GM23338 (cell line): ENCODE results near the gene CBARP. TPM values are rescaled to one million over a fixed set of nuclear protein-coding genes. Genes with fewer than 3 reads are reported as not detected.

Experiments
- ATAC-seq: fragments of 200-7000 bp; cut with Tn5 transposase; 3 replicates; pipeline ENCODE4 v1.9.1; 2020
- DNase-seq: peaks from one replicate; pipeline ENCODE4 v3.0.0-alpha.2; 2015; ENCODE audit warnings: low spot score
- H2AFZ ChIP-seq: fragments of 200-600 bp; sonication (generic); 2 replicates; pipeline ENCODE4 v1.8.0; 2016; ENCODE audit warnings: antibody characterized with exemption, mild to moderate bottlenecking, moderate library complexity
- H3F3A ChIP-seq: fragments of 200-600 bp; sonication (generic); replicated peaks from 2 replicates; pipeline ENCODE4 v1.8.0; 2017; ENCODE audit warnings: antibody characterized with exemption, mixed run types, low read depth
- H3K27ac ChIP-seq: fragments of 200-600 bp; sonication (generic); 2 replicates; pipeline ENCODE4 v1.6.1; 2016; ENCODE audit warnings: low read depth
- H3K27me3 ChIP-seq: fragments of 200-600 bp; sonication (generic); 2 replicates; pipeline ENCODE4 v1.8.0; 2016; ENCODE audit warnings: mild to moderate bottlenecking, mixed run types, moderate library complexity; ENCODE audit not compliant: insufficient read depth
- H3K36me3 ChIP-seq: fragments of 200-600 bp; sonication (generic); 2 replicates; pipeline ENCODE4 v1.8.0; 2016; ENCODE audit warnings: mild to moderate bottlenecking; ENCODE audit not compliant: insufficient read depth
- H3K4me1 ChIP-seq: fragments of 200-600 bp; sonication (generic); 2 replicates; pipeline ENCODE4 v1.8.0; 2016; ENCODE audit warnings: mild to moderate bottlenecking, moderate library complexity; ENCODE audit not compliant: insufficient read depth
- H3K4me2 ChIP-seq: fragments of 200-600 bp; sonication (generic); 2 replicates; pipeline ENCODE4 v1.7.1; 2017; ENCODE audit warnings: mixed run types
- H3K4me3 ChIP-seq: fragments of 200-600 bp; sonication (generic); 2 replicates; pipeline ENCODE4 v1.6.1; 2016; ENCODE audit warnings: mixed run types
- H3K79me2 ChIP-seq: fragments of 200-600 bp; sonication (generic); replicated peaks from 2 replicates; pipeline ENCODE4 v1.8.0; 2017; ENCODE audit warnings: mild to moderate bottlenecking; ENCODE audit not compliant: insufficient read depth
- H3K9me2 ChIP-seq: fragments of 200-600 bp; sonication (generic); 2 replicates; pipeline ENCODE4 v1.8.0; 2017; ENCODE audit not compliant: insufficient read depth
- H4K20me1 ChIP-seq: fragments of 200-600 bp; sonication (generic); replicated peaks from 2 replicates; pipeline ENCODE4 v1.8.0; 2017; ENCODE audit warnings: mild to moderate bottlenecking; ENCODE audit not compliant: insufficient read depth
- H3K27ac Mint-ChIP-seq: 2 replicates; pipeline ENCODE4 v1.8.0; 2020; ENCODE audit warnings: inconsistent platforms, mild to moderate bottlenecking, moderate library complexity, mixed read lengths
- H3K27me3 Mint-ChIP-seq: 3 replicates; pipeline ENCODE4 v1.8.0; 2022; ENCODE audit warnings: low read depth, mild to moderate bottlenecking, moderate library complexity, mixed read lengths, inconsistent platforms; ENCODE audit not compliant: insufficient read depth, poor library complexity
- H3K36me3 Mint-ChIP-seq: 3 replicates; pipeline ENCODE4 v1.8.0; 2021; ENCODE audit warnings: low read depth, mild to moderate bottlenecking, inconsistent platforms, moderate library complexity, mixed read lengths
- H3K4me1 Mint-ChIP-seq: 3 replicates; pipeline ENCODE4 v1.8.0; 2020; ENCODE audit warnings: mild to moderate bottlenecking, inconsistent platforms, mixed read lengths
- H3K4me3 Mint-ChIP-seq: 3 replicates; pipeline ENCODE4 v1.8.0; 2021; ENCODE audit warnings: moderate library complexity, mild to moderate bottlenecking, inconsistent platforms, mixed read lengths
- H3K9me3 Mint-ChIP-seq: 3 replicates; pipeline ENCODE4 v1.8.0; 2020; ENCODE audit warnings: moderate library complexity, mild to moderate bottlenecking, inconsistent platforms, mixed read lengths
- EZH2 ChIP-seq: fragments of 200-600 bp; sonication (generic); IDR thresholded peaks from one replicate; pipeline ENCODE4 v1.8.0; 2017; ENCODE audit warnings: antibody characterized with exemption, mild to moderate bottlenecking, low read depth; ENCODE audit not compliant: unreplicated experiment
- NANOG ChIP-seq: IDR thresholded peaks from 2 replicates; pipeline ENCODE4 v1.6.1; 2016; ENCODE audit warnings: antibody characterized with exemption, borderline replicate concordance
- POLR2AphosphoS5 ChIP-seq: IDR thresholded peaks from 2 replicates; pipeline ENCODE4 v1.6.1; 2016; ENCODE audit warnings: antibody characterized with exemption, low read depth
- REST ChIP-seq: IDR thresholded peaks from one replicate; pipeline ENCODE4 v1.6.1; 2018; ENCODE audit warnings: antibody characterized with exemption; ENCODE audit not compliant: unreplicated experiment
- ZNF331 ChIP-seq: fragments of 250-450 bp; sonication (Bioruptor Pico); IDR thresholded peaks from 2 replicates; pipeline ENCODE4 v1.5.0; 2020; ENCODE audit warnings: low read depth, mild to moderate bottlenecking, moderate library complexity
- ZNF462 ChIP-seq: fragments of 250-450 bp; sonication (Bioruptor Pico); IDR thresholded peaks from 2 replicates; pipeline ENCODE4 v1.5.0; 2020; ENCODE audit warnings: mild to moderate bottlenecking, moderate library complexity
- polyA plus RNA-seq: library from polyadenylated mRNA; unstranded; fragments of >200 nt; fragmentation: Nextera tagmentation; extraction: Ambion mirVana; gene quantifications from 2 replicates; pipeline ENCODE4 v1.2.1, GENCODE V29; 2016
- total RNA-seq: library from RNA; depleted of rRNA; stranded (reverse); fragments of >200 nt; shearing (Covaris generic); gene quantifications from 2 replicates; pipeline ENCODE4 v1.2.3, GENCODE V29; 2014

Gene CBARP
- total and polyA plus RNA-seq, 2 experiments from 2014 or later: 2.0 to 14.1 TPM

- no peak for ATAC-seq
- no peak for TF ChIP-seq ZNF462 (CRISPR knock-in tag)
- Histone ChIP-seq H3K9me2 (no peaks in the 10 kb centered on the region), H3K36me3 (no peaks in the 10 kb centered on the region), H4K20me1 (peaks cover 3% of the 10 kb centered on the region; the same call in 1 of the 2 replicates), H3K4me2 (no peak overlapping the region), H3K27me3 (no peaks in the 10 kb centered on the region), H2AFZ (no peak overlapping the region), H3K4me3 (no peak overlapping the region), H3K79me2 (peaks cover 9% of the 10 kb centered on the region), H3K27ac (no peak overlapping the region), H3F3A (peaks cover 18% of the 10 kb centered on the region), H3K4me1 (peaks cover 3% of the 10 kb centered on the region; the same call in 1 of the 2 replicates)
- Mint-ChIP-seq H3K9me3 (no peaks in the 10 kb centered on the region; the same call in 2 of the 3 replicates), H3K36me3 (peaks cover 5% of the 10 kb centered on the region; the same call in 2 of the 3 replicates), H3K4me3 (no peak overlapping the region), H3K27me3 (peaks cover 8% of the 10 kb centered on the region), H3K4me1 (peaks cover 8% of the 10 kb centered on the region; the same call in 2 of the 3 replicates), H3K27ac (no peak overlapping the region)
- no peak for DNase-seq
Observed at GRCh38 chr19:1245494-1246264, 7.9 kb upstream of the CBARP start.

GRCh38 chr19:1244693-1245451 lies 7.1 kb upstream of the CBARP start:
- Mint-ChIP-seq H3K9me3 (no peaks in the 10 kb centered on the region; the same call in 2 of the 3 replicates), H3K4me3 (peak overlapping the region; percentile 48; the same call in 2 of the 3 replicates), H3K27me3 (peaks cover 8% of the 10 kb centered on the region), H3K36me3 (peaks cover 4% of the 10 kb centered on the region; the same call in 2 of the 3 replicates), H3K27ac (peak overlapping the region; percentile 94), H3K4me1 (peaks cover 8% of the 10 kb centered on the region)
- Histone ChIP-seq H3K4me1 (peaks cover 3% of the 10 kb centered on the region; the same call in 1 of the 2 replicates), H3K27ac (no peak overlapping the region), H4K20me1 (peaks cover 3% of the 10 kb centered on the region; the same call in 1 of the 2 replicates), H2AFZ (no peak overlapping the region), H3K4me2 (no peak overlapping the region), H3K4me3 (no peak overlapping the region), H3K9me2 (no peaks in the 10 kb centered on the region), H3F3A (peaks cover 18% of the 10 kb centered on the region), H3K79me2 (peaks cover 7% of the 10 kb centered on the region), H3K27me3 (no peaks in the 10 kb centered on the region), H3K36me3 (no peaks in the 10 kb centered on the region)
- ATAC-seq (no peak), DNase-seq (no peak)
- no peak for TF ChIP-seq ZNF331 (CRISPR knock-in tag)
- no peak for TF ChIP-seq NANOG
- TF ChIP-seq EZH2: no peak
- no peak for TF ChIP-seq REST
- TF ChIP-seq POLR2AphosphoS5: no peak
